Measurements from ENCODE around the gene ENPP6.

GRCh38 chr4:184205243-184205642 is 12.4 kb downstream of the ENPP6 start:
- TF ChIP-seq CTCF (IDR thresholded peaks at IDR 0.05; ENCODE audit: low read depth, low read length, missing input control) (no peak), FOXA1 (IDR thresholded peaks at IDR 0.05) (no peak), RAD21 (IDR thresholded peaks at IDR 0.05) (no peak), JUND (IDR thresholded peaks at IDR 0.05) (no peak), SP1 (IDR thresholded peaks at IDR 0.05) (no peak), MAX (IDR thresholded peaks at IDR 0.05) (no peak), REST (IDR thresholded peaks at IDR 0.05) (no peak)
